Astrocyte (in vitro differentiated cells and primary cell): Measurements from ENCODE around the gene DOCK11. TPM values are rescaled to one million over a fixed set of nuclear protein-coding genes. Genes with fewer than 3 reads are reported as not detected.

Experiments
- DNase-seq: peaks from one replicate; pipeline ENCODE4 v3.0.0-alpha.2; 2010; ENCODE audit warnings: low read depth
- FAIRE-seq: peaks from 2 replicates; lab custom pipeline; 2011; peaks lifted over from hg19 to GRCh38; lab: Jason Lieb, UNC
- H2AFZ ChIP-seq: 2 replicates; pipeline ENCODE4 v1.6.0; 2012; ENCODE audit warnings: low read depth, low read length, inconsistent platforms
- H3K27ac ChIP-seq: 2 replicates; pipeline ENCODE4 v1.5.1; 2011; ENCODE audit warnings: low read depth, low read length, inconsistent platforms
- H3K27me3 ChIP-seq: 2 replicates; pipeline ENCODE4 v1.6.0; 2011; ENCODE audit warnings: low read length, inconsistent platforms; ENCODE audit not compliant: insufficient read depth
- H3K36me3 ChIP-seq: 2 replicates; pipeline ENCODE4 v1.5.1; 2011; ENCODE audit warnings: low read length, inconsistent platforms; ENCODE audit not compliant: insufficient read depth
- H3K4me1 ChIP-seq: 2 replicates; pipeline ENCODE4 v1.5.1; 2011; ENCODE audit warnings: low read length, inconsistent platforms; ENCODE audit not compliant: insufficient read depth
- H3K4me2 ChIP-seq: 2 replicates; pipeline ENCODE4 v1.6.0; 2012; ENCODE audit warnings: low read length, inconsistent platforms
- H3K4me3 ChIP-seq: 2 replicates; pipeline ENCODE4 v1.5.1; 2011; ENCODE audit warnings: low read depth, mild to moderate bottlenecking, low read length, inconsistent platforms; ENCODE audit not compliant: insufficient read depth
- H3K79me2 ChIP-seq: 2 replicates; pipeline ENCODE4 v1.6.0; 2012; ENCODE audit warnings: mild to moderate bottlenecking, low read length, inconsistent platforms; ENCODE audit not compliant: insufficient read depth
- H3K9ac ChIP-seq: 2 replicates; pipeline ENCODE4 v1.6.0; 2012; ENCODE audit warnings: mild to moderate bottlenecking, low read length, inconsistent platforms
- H3K9me3 ChIP-seq: 2 replicates; pipeline ENCODE4 v1.5.1; 2012; ENCODE audit warnings: low read depth, mild to moderate bottlenecking, low read length, inconsistent platforms; ENCODE audit not compliant: insufficient read depth
- H4K20me1 ChIP-seq: 2 replicates; pipeline ENCODE4 v1.6.0; 2012; ENCODE audit warnings: low read length, inconsistent platforms; ENCODE audit not compliant: insufficient read depth
- H3K27ac Mint-ChIP-seq: one replicate; pipeline ENCODE4 v1.8.0; 2021; ENCODE audit warnings: mild to moderate bottlenecking, mixed read lengths; ENCODE audit not compliant: unreplicated experiment
- H3K27me3 Mint-ChIP-seq: one replicate; pipeline ENCODE4 v1.8.0; 2021; ENCODE audit warnings: low read depth, mixed read lengths; ENCODE audit not compliant: unreplicated experiment
- H3K36me3 Mint-ChIP-seq: one replicate; pipeline ENCODE4 v1.8.0; 2021; ENCODE audit warnings: low read depth, mixed read lengths; ENCODE audit not compliant: unreplicated experiment
- H3K4me1 Mint-ChIP-seq: one replicate; pipeline ENCODE4 v1.8.0; 2021; ENCODE audit warnings: low read depth, mixed read lengths; ENCODE audit not compliant: unreplicated experiment
- H3K4me3 Mint-ChIP-seq: one replicate; pipeline ENCODE4 v1.8.0; 2021; ENCODE audit warnings: mild to moderate bottlenecking, moderate library complexity, mixed read lengths; ENCODE audit not compliant: unreplicated experiment
- H3K9me3 Mint-ChIP-seq: one replicate; pipeline ENCODE4 v1.8.0; 2021; ENCODE audit warnings: mild to moderate bottlenecking, mixed read lengths; ENCODE audit not compliant: unreplicated experiment
- EZH2 ChIP-seq: IDR thresholded peaks from 2 replicates; pipeline ENCODE4 v1.6.1; 2012; ENCODE audit warnings: mild to moderate bottlenecking, low read length, inconsistent platforms; ENCODE audit not compliant: insufficient read depth
- total RNA-seq: library from RNA; stranded (reverse); gene quantifications from 2 replicates; pipeline ENCODE4 v1.2.1, GENCODE V29; 2021
- TF ChIP-seq, protein P1 (sequence below): IDR thresholded peaks from 2 replicates; pipeline ENCODE4 v1.5.1; 2011; ENCODE audit warnings: low read depth, mild to moderate bottlenecking, inconsistent platforms, low read length, moderate library complexity; ENCODE audit not compliant: insufficient read depth

Gene DOCK11
- total RNA-seq, 1 donor from 2014 or later, result 4.7 TPM

DNA sequence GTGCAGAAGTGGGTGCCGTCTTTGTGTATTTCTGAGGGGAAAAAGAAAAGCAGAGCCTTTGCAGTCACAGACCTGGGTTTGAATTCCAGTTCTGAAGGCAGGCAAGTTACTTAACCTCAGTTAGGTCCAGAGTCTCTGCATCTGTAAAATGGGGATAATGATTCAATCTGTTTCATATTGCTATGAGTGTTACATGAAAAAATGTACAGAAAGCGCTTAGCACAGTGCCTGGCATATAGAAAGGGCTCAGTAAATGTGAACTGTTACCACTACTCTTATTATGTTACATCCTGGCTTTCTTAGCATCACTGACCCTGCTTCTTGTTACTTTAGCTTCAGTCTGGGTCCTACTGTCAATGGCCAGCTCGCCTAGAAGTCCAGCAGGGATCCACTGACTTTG lies 45.9 kb downstream of the DOCK11 start:
- Mint-ChIP-seq H3K27me3 (no peaks in the 10 kb centered on the region), H3K4me3 (no peak overlapping the region), H3K36me3 (peaks cover 1% of the 10 kb centered on the region), H3K9me3 (no peaks in the 10 kb centered on the region), H3K4me1 (peaks cover 16% of the 10 kb centered on the region), H3K27ac (no peak overlapping the region)
- Histone ChIP-seq H3K36me3 (no peaks in the 10 kb centered on the region), H3K9ac (no peak overlapping the region), H3K27ac (no peak overlapping the region), H3K27me3 (no peaks in the 10 kb centered on the region), H3K79me2 (no peaks in the 10 kb centered on the region), H2AFZ (no peak overlapping the region), H3K9me3 (no peaks in the 10 kb centered on the region), H3K4me2 (no peak overlapping the region), H3K4me3 (no peak overlapping the region), H4K20me1 (no peaks in the 10 kb centered on the region), H3K4me1 (peaks cover 9% of the 10 kb centered on the region)
- FAIRE-seq (peak; percentile 43), DNase-seq (no peak)
- no peak for TF ChIP-seq EZH2
- TF ChIP-seq, protein P1, sequence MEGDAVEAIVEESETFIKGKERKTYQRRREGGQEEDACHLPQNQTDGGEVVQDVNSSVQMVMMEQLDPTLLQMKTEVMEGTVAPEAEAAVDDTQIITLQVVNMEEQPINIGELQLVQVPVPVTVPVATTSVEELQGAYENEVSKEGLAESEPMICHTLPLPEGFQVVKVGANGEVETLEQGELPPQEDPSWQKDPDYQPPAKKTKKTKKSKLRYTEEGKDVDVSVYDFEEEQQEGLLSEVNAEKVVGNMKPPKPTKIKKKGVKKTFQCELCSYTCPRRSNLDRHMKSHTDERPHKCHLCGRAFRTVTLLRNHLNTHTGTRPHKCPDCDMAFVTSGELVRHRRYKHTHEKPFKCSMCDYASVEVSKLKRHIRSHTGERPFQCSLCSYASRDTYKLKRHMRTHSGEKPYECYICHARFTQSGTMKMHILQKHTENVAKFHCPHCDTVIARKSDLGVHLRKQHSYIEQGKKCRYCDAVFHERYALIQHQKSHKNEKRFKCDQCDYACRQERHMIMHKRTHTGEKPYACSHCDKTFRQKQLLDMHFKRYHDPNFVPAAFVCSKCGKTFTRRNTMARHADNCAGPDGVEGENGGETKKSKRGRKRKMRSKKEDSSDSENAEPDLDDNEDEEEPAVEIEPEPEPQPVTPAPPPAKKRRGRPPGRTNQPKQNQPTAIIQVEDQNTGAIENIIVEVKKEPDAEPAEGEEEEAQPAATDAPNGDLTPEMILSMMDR, result no peak

DNA sequence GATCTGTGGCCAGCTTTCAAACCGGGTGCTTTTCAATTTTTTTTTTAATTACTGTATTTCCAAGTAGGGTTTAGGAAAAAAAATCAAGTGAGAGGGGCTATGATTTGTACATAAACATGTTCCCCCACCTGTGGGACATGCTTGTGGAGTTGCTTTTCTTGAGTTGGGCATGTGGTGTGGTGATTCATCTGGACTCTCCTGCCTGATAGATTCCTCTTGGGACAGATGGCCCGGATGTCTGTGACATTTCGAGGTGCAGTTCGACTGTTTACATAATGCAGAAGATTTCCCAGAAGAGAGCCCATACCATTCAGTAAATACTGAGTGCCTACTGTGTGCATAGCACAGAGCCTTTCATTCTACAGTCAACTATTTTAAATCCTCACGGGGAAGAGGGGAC lies 49.9 kb downstream of the DOCK11 start:
- Histone ChIP-seq H3K27me3 (no peaks in the 10 kb centered on the region), H3K4me3 (no peak overlapping the region), H2AFZ (no peak overlapping the region), H3K79me2 (no peaks in the 10 kb centered on the region), H3K4me2 (no peak overlapping the region), H3K4me1 (peaks cover 3% of the 10 kb centered on the region), H3K9ac (no peak overlapping the region), H4K20me1 (no peaks in the 10 kb centered on the region), H3K36me3 (no peaks in the 10 kb centered on the region), H3K27ac (no peak overlapping the region), H3K9me3 (no peaks in the 10 kb centered on the region)
- H3K27ac Mint-ChIP-seq, result no peak overlapping the region
- H3K27me3 Mint-ChIP-seq, result no peaks in the 10 kb centered on the region
- peaks cover 1% of the 10 kb centered on the region for H3K36me3 Mint-ChIP-seq
- H3K9me3 Mint-ChIP-seq, result no peaks in the 10 kb centered on the region
- peaks cover 17% of the 10 kb centered on the region for H3K4me1 Mint-ChIP-seq
- TF ChIP-seq EZH2, result no peak
- TF ChIP-seq, protein P1, result no peak
- no peak for FAIRE-seq
- peak; percentile 23 for DNase-seq
- peak overlapping the region; percentile 27 for H3K4me3 Mint-ChIP-seq

DNA sequence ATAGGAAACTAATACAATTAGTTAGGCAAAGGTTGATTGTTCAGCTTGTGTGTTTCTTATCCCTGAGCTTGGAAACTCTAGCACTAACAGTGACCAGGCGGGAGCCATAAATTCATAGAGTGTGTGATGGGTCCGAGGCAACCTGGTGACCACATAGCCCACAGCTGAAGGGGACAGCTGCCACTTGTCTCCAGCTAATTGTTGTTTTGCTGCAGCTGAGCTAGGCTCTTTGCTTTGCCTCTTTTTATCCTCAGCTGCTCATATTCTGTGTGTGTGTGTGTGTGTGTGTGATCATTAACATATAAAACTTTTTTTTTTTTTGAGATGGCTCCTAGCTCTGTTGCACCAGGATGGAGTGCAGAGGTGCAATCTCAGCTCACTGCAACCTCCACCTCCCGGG lies 53.2 kb downstream of the DOCK11 start:
- H3K36me3 Mint-ChIP-seq, result peaks cover 1% of the 10 kb centered on the region
- H3K4me1 ChIP-seq, result peaks cover 3% of the 10 kb centered on the region
- FAIRE-seq (no peak), DNase-seq (no peak)
- H3K4me3 ChIP-seq, result no peak overlapping the region
- H3K27me3 ChIP-seq, result no peaks in the 10 kb centered on the region
- H3K4me1 Mint-ChIP-seq, result peaks cover 19% of the 10 kb centered on the region
- H4K20me1 ChIP-seq, result no peaks in the 10 kb centered on the region
- H3K36me3 ChIP-seq, result no peaks in the 10 kb centered on the region
- no peak overlapping the region for H3K9ac ChIP-seq
- no peak overlapping the region for H3K4me3 Mint-ChIP-seq
- no peak overlapping the region for H3K27ac Mint-ChIP-seq
- H3K4me2 ChIP-seq, result no peak overlapping the region
- H3K27ac ChIP-seq, result no peak overlapping the region
- no peak for TF ChIP-seq EZH2
- TF ChIP-seq, protein P1, result no peak
- no peaks in the 10 kb centered on the region for H3K27me3 Mint-ChIP-seq
- no peaks in the 10 kb centered on the region for H3K9me3 ChIP-seq
- H3K9me3 Mint-ChIP-seq, result no peaks in the 10 kb centered on the region
- no peaks in the 10 kb centered on the region for H3K79me2 ChIP-seq
- no peak overlapping the region for H2AFZ ChIP-seq
